Tibial nerve (tissue), 3 donors: ENCODE results near the gene ASCL5.

Source experiments
- POLR2A ChIP-seq, 2 donors: fragments of 450-650 bp; IDR thresholded peaks; one replicate each; pipeline ENCODE4 v1.6.1; 2017; ENCODE audit warnings: antibody characterized with exemption in 2 of 2, mild to moderate bottlenecking in 2 of 2, moderate library complexity in 2 of 2
- TF ChIP-seq, protein P1 (sequence below), 5 experiments: fragments of 200-600 bp in 3 of 5; fragments of 450-650 bp in 2 of 5; sonication (generic) in 3 of 5; IDR thresholded peaks; one replicate each; pipeline ENCODE4 v1.5.1; 2016 to 2019; ENCODE audit warnings: antibody characterized with exemption in 5 of 5, mild to moderate bottlenecking in 3 of 5, moderate library complexity in 2 of 5

- TF ChIP-seq, protein P1, sequence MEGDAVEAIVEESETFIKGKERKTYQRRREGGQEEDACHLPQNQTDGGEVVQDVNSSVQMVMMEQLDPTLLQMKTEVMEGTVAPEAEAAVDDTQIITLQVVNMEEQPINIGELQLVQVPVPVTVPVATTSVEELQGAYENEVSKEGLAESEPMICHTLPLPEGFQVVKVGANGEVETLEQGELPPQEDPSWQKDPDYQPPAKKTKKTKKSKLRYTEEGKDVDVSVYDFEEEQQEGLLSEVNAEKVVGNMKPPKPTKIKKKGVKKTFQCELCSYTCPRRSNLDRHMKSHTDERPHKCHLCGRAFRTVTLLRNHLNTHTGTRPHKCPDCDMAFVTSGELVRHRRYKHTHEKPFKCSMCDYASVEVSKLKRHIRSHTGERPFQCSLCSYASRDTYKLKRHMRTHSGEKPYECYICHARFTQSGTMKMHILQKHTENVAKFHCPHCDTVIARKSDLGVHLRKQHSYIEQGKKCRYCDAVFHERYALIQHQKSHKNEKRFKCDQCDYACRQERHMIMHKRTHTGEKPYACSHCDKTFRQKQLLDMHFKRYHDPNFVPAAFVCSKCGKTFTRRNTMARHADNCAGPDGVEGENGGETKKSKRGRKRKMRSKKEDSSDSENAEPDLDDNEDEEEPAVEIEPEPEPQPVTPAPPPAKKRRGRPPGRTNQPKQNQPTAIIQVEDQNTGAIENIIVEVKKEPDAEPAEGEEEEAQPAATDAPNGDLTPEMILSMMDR (IDR thresholded peaks at IDR 0.05) = no peak
- TF ChIP-seq POLR2A (IDR thresholded peaks at IDR 0.05) = no peak
These were observed 37.7 kb upstream of the ASCL5 start for GRCh38 chr1:201164645-201165044.
